HG03439 (cell line): ENCODE results near the gene KRT9.
"Not testable (repeated sequence)": the region's sequence is repeated elsewhere in the genome, so short reads cannot be mapped to it uniquely, and the experiment has no call there.

ENCODE experiments used
- ATAC-seq: cut with Tn5 transposase; IDR thresholded peaks from one replicate; pipeline ENCODE4 v1.9.1; 2021; ENCODE audit warnings: mild to moderate bottlenecking, moderate library complexity; ENCODE audit not compliant: unreplicated experiment

Gene KRT9

DNA sequence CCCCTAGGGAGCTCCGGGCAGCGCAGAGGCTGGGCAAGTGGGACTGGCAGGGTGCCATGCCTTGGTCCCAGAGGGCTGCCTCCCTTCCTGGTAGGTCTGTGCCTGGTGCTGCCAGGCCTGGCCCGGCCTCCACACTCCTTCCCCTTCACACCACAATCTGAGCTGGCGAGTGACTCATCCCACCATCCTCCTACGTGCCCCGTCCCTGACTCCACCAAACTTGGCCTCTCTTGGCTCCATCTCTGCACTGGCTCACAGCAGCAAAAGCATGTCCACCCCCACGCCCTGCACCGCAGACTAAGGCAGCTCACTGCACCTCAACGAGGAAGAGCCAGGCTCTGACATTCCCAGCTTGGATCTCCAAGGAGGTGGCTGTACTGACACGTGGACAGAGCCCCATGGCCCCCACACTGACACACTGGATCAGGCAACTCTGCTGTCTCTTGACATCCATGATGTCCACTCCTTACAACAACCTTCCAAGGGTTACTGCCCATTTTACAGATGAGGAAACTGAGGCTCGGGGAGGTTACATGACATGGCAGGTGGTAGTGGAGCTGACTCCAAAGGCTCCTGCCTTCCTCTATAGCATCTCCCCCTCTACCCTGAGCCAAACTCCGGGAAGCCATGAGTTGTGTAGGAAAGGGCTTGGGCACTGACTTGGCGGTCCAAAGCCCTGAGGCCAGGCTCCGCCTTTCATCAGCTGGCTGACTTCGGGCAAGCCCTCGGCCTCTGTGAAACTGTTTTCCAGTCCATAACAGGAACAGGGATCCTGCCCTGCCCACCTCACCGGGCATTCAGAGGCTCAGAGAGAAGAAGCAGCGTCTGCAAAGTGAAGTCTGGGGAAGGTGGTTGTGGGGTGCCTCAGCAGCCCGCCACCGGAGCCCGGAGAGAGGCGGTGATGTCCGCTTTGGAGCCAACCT is 23.7 kb downstream of the KRT9 start:
- no peak for ATAC-seq

DNA sequence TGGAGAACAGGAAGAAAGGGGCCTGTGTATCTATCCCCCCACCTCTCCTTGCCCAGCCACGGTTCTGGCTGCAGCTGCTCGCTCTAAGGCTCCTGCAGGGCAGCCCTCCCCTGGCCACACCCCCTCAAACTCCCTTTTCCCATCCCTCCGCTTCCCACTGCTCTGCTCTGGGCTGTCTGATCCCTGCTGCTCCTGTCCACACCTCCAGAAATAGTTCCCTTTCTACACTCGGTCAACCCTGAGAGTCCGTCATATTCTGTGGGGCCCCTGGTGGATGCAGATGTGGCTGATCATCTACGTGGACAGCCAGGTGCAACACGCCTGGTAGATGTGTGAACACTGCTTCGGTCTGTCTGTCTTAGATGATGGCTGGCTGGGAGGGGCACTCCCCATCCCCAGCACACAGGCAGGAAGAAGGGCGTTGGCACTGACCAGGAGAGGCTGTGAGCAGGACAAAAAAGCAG is 24.4 kb downstream of the KRT9 start:
- no peak for ATAC-seq

DNA sequence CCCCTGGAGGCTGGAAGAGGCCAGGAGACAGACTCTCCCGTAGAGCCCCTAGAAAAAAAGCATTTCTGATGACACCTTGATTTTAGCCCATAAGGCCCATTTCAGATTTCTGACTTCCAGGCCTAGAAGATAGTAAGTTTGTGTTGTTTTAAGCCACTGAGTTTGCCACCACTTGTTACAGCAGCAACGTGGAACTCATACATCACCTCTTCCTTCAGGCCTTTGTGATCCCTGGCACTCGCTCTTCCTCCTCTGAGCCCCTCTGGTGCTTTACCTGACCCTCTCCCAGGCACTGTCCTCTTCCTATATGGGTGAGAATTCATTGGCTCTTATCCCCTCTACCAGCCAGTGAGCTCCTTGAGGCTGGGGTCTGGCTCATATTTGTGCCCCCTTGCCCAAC is 25.0 kb downstream of the KRT9 start:
- ATAC-seq: no peak

DNA sequence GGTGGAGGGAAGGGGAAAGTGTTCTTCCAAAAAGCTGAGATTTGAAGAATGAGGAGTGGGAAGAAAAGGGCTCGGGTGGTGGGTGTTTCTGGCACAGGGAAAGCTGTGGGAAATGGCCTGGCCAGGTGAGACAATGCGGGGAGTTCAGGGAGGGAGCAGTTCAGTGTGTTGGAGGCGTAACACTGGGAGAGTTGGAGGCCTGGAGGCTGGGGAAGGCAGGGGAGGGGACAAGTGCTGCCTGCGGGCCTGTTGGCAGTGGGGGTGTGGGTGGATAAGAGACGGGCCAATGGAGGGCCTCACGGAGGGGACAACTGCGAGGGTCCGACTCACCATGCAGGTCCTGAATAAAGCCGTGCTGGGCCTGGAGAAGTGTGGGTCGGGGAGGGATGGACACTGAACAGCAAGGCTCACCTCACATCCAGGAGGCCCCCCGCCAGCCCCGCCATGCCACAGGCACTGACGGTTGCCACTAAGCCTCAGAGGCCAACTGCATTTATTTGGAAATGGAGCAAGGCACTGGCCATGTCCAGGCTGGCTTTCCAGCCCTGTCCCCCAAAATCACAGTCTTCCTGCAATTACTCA is 25.9 kb downstream of the KRT9 start:
- no peak for ATAC-seq

DNA sequence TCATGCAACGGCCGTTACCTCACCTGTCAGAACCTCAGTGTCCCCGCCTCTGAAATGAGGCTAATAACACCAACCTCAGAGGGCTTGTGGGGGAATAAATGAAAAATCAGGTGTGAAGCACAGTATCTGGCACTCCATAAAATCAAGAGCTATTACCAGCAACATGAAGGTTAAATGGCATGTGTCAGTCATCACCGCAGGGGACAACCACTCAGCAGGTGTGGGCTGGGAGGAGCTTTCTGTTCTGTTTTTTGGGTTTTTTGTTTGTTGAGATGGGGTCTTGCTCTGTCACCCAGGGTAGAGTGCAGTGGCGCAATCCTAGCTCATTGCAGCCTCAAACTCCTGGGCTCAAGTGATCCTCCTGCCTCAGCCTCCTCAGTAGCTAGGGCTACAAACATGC is 26.9 kb downstream of the KRT9 start:
- no peak for ATAC-seq

DNA sequence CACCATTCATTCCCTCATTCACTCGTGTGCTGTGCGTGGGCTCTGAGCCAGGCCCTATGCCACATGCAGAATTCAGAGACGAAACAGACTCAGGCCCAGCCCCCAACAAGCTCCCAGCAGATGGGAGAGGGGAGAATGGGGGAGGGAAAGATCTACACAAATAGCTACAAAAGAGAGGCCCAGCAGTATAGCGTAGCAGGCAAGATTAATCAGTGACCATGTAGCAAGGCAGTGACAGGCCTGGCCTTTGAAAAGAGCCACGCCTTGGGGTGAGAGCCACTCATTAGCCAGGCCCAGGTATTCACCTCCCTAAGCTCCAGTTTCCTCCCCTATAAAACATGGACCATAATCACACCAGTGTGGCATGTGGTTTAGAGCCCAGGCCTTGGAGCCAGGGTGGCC is 27.4 kb downstream of the KRT9 start:
- no peak for ATAC-seq

DNA sequence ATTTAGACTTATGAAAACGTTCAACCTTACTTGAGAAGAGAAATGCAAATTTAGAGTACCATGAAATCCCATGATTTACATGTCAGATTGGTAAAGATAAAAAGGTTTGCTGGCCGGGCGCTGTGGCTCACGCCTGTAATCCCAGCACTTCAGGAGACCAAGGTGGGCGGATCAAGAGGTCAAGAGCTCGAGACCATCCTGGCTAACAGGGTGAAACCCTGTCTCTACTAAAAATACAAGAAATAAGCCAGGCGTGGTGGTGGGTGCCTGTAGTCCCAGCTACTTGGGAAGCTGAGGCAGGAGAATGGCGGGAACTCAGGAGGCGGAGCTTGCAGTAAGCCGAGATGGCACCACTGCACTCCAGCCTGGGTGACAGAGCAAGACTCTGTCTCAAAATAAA is 29.1 kb downstream of the KRT9 start:
- ATAC-seq: not testable (repeated sequence)

DNA sequence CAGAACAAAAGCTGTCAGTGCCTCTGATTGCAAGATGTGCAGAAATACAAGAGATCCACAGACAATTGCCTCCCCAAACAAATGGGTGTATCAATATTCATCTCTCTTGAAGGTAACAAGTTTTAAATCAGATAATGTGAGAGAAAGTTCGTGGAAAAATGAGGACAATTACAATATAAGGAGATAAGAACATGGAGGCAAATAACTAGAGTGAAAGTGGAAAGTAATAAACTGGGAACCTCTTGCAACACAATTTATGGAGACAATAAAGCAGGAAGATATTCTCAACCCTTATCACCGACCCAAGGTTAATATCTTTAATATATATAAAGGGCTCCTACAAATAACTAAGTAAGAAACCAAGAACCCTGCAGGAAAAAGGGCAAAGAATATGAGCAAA is 29.5 kb downstream of the KRT9 start:
- ATAC-seq: no peak

DNA sequence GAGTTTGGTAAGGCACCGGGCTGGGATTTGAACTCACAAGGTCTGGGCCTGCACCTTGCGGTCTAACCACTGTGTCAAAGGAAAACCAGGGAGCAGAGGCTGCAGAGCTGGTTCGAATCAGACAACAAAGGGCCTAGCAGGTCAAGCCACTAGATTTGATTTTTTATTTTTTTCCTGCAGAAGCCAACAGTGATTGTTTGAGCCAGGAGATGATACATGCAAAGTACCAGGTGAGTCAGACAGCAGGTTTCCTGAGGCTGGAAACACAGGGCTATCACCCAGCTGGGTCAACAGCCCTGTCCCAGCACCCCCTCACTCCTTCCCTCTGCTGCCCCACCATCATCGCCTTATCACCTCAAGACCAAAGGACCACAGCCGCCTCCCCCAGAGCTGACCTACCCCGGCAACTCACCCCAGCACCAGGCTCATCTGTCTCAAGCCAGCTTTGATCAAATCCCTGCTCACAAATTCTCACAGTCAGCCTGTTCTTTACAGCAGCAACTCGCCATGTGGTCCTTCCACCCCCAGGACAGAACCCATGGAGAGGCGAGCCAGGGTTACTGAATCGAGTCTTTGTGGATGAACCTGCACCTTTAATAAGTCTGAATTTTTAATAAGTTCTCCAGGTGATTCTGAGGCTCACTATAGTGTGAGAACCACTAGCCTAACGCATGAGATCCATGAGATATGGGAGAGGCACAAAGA is 30.8 kb downstream of the KRT9 start:
- ATAC-seq: no peak

DNA sequence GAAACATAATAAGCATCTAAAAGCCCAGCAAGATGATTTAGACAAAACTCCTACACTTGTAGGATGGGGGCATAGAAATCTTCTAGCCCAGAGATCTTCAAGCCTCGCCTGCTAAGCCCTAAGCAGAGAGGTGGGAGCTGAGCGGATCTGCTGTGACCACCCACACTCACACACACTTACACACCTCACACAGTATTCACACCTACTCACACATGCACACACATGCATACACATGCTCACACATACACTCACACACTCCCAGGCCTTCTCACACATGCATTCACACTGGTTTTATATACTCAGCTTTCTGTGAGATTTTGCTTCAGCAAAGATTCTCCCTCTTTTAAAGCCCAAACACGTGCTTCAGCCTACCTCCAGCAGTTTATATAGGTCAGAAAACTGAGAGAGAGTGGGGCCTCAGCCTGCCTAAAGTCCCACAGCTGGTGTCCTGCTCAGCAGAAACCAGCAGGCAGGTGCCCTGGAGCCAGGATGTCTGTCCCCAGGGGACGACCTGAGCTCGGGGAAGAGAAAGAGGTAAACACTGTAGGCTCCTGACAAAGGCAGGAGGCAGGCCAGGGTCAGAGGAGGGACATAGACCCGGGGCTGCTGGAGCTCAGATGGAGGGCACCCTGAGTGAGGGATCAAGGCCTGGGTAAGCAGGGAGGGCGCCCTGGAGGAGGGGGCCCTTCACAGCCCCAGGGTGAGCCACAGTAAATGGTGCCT is 31.7 kb downstream of the KRT9 start:
- no peak for ATAC-seq

DNA sequence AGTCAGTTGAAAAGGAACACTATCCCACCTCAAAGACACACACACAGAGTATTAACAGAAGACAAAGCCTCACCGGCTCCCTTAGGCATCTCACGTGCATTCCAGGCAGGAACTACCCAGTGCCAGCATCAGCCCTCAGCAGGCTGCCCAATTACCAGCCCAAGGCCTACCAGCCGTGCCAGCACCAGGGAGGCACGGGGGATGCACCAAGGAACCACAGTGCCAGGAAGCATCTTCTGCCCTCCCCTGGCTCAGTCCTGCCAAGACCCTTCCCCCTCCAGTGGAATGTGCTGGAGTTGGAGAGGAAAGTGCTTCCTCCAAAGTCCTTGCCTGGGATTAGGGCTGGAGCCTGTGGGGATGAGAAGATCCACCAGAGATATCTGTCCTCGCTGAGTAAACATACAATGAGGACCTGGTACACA is 32.8 kb downstream of the KRT9 start:
- ATAC-seq: no peak

DNA sequence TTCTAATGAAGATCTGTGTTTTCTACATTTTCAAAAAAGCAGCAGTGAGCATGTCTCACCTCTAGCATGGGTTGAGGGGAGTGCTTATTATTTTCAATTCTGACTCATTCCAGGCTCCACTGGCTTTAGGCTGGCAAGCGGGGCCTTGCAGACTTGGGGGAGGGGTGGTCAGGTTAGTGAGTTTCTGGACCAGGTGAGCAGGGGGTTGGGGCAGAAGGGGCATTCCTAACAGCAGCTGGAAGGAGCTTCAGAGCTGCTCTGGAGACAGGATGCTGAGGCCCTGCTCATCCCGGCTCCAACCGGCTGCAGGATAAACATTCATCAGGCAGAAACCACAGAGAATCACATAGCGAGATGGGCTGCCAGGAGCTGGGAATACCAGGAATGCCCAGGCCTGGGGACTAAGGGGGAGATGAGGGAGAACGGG is 33.3 kb downstream of the KRT9 start:
- ATAC-seq: no peak

DNA sequence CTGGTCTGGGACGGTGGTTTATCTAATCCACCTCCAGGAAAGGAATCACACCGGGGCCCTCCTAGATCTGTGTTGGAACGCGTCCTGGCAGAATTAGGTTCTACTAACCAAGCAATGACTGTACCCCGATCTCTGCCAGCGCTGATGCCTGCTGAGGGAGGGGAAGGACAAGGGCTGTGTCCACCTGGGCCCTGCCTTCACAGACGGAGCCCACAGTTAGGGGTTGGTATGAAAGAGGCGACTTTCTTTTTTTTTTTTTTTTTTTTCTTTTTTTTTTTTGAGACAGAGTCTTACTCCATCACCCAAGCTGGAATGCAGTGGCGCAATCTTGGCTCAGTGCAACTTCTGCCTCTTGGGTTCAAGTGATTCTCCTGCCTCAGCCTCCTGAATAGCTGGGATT is 33.9 kb downstream of the KRT9 start:
- no peak for ATAC-seq

DNA sequence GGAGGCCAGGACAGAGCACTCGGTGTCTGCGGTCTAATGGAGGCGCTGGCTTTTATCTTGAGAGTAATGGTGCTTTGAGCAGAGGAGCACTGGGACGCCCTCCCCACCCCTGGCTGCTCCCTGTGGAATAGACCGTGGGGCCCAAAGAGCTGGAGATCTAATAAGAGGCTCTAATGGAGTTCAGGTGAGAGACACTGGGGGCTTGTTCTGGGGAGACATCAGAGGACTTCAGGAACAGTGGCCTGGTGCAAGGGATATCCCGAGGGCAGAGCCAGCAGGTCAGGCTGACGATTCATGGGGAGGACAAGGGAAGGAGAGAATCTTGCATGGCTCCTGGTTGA is 34.3 kb downstream of the KRT9 start:
- ATAC-seq: no peak

DNA sequence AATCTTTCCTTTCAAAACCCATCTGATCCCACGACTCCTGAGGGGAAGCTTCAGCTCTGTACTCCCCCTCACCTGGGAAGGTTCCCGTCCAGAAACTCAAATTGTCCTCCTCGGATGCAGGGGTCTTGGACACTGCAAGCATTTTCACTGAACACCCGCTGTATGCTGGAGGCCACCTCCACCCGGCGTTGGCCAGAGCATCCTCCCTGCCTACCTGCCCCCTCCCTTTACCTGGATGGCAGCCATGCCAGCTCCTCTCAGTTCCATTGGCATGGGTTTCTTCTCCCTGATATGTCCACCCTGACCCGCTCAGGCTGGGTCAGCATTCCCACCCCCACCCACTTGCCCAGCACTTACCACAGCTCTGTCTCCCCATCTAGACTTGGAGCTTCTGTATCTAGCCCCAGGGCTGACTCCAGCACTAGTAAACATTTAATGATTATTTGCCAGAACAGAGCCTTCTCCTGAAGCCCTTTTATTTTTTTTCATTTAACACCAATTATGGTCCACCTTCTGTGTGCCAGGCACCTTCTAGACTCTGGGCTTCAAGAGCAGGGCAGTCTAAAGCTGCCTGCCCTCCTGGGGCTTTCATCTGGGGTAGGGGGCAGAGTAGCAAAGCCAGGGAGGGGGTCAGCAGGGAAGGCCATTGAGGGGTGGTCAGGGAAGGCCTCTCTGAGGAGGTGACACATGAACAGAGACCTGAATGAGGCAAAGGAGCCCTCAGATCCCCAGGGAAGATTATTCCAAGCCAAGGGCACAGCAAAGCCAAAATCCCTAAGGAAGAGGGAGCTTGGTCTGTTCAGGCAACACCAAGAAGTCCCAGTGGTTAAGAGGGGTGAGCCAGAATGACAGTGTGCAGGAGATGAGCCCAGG is 34.9 kb downstream of the KRT9 start:
- no peak for ATAC-seq

DNA sequence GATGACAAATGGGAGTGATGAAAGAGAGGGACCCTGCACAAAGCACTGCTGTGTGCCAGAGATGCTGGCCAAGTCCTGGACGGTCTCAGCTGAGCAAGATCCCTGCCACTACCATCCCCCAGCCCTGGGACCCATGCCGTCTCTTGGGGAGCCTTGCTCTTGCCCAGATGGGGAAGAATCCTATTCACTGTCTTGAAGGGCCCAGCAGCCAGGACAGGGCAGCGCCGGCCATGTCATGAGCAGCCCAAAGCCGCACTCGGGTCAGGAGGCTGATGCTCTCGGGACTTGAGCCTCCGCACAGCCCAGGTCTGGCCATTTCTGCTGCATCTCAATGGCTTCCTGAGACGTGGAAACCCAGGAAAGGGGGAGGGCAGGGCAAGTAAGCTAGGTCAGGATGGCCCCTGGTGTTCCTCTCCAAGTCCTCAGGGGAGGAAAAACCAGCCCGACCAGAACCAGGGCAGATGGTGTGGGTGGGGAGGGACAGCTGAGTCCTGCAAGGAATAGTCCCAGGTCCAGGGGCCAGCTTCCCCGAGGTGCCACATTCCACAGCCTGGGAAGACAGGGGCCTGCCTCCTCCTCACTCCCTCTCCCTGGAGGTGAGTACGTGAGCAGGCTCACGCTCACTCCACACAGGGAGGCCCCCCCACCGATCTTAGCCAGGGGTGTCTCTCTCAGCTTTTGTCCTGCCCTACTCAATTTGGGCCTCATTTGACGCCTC is 35.9 kb downstream of the KRT9 start:
- no peak for ATAC-seq

DNA sequence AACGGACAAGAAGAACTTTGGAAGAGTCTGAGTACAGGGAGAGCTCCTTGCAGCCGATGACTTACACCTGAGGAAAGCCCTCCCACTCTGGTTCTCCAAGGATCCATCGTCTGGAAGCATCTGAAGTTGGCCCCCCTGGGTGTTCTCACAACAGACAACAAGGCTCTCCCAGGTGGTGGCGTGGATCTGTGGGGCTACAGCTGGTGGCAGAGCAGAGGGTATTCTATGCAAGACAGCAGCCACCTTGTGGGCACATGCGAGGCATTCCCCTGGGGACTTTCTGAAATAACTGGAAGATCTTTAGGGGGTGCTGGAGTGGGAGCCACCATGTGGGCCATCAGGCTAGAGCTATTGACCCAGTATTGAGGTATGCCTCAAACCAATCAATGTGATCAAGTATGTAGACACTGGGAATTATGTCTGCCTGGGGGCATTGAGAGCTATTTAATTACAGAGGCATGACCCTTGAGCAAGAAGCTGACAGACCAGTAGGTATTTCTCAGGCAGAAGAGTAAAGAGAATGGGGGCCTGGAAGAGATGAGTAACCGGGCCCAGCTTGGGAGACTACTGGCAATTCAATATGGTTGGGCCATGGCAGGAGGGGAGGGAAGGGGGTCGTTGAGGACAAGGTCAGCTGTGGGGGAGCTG is 36.8 kb downstream of the KRT9 start:
- ATAC-seq: no peak

DNA sequence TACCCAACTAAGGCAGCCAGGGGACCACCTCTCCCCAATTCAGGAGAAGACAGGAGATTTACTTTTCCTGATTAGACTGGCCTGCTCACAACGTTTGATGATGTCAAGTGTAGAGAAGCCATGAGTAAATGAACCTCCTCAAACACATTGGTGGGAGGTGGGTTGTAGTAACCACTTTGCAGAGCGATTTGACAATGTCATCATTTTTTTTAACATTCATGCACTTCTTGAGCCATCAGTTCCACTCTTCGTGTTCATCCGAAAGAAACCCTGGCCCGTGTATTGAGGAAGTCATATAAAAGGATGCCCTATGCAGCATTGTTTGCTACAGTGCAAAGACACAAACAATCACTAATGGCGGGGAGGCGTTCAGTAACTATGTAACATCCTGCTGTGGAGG is 38.2 kb downstream of the KRT9 start:
- no peak for ATAC-seq

DNA sequence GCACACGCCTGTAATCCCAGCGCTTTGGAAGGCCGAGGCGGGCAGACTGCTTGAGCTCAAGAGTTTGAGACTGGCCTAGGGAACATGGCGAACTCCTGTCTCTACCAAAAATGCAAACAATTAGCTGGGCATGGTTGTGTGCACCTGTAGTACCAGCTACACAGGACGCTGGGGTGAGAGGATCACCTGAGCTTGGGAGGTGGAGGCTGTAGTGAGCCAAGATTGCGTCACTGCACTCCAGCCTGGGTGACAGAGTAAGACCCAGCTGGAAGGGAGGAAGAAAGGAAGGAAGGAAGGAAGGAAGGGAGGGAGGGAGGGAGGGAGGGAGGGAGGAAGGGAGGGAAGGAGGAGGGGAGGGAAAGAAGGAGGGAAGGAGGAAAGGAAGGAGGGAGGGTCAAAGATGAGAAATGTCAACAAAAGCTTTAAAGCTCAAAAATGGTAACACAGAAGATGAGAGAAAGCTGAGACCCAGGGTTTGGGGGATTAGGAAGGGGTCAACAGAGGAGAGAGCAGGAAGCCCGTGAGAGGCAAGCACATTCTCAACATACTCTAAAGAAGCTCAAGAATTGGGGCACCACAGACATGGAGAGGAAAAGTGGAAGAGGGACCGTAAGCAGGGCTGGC is 38.8 kb downstream of the KRT9 start:
- ATAC-seq: no peak
